Muscle layer of colon (tissue), 2 donors: ENCODE results near the gene PRRT1B.

Source experiments
- H3K27ac ChIP-seq: one replicate; pipeline ENCODE4 v1.7.0; 2013; ENCODE audit warnings: low read depth, mild to moderate bottlenecking, low read length, moderate library complexity
- H3K27me3 ChIP-seq, 2 donors: one replicate each; pipeline ENCODE4 v1.7.0; 2013; ENCODE audit warnings: low read length in 2 of 2, mild to moderate bottlenecking in 2 of 2; ENCODE audit not compliant: insufficient read depth in 2 of 2, control insufficient read depth in 1 of 2
- H3K36me3 ChIP-seq: one replicate; pipeline ENCODE4 v1.7.0; 2013; ENCODE audit warnings: mild to moderate bottlenecking, low read length; ENCODE audit not compliant: insufficient read depth
- H3K4me1 ChIP-seq: one replicate; pipeline ENCODE4 v1.7.0; 2013; ENCODE audit warnings: mild to moderate bottlenecking, low read length; ENCODE audit not compliant: insufficient read depth
- H3K4me3 ChIP-seq, 2 donors: one replicate each; pipeline ENCODE4 v1.7.0; 2013; ENCODE audit warnings: low read length in 2 of 2, low read depth in 1 of 2, mild to moderate bottlenecking in 1 of 2, moderate library complexity in 1 of 2
- H3K9ac ChIP-seq: one replicate; pipeline ENCODE4 v1.7.0; 2013; ENCODE audit warnings: low read length
- H3K9me3 ChIP-seq: one replicate; pipeline ENCODE4 v1.7.0; 2013; ENCODE audit warnings: mild to moderate bottlenecking, low read length
- donor health status: abdominal sarcoma.
- donor health status: Adenocarcinoma of cecum.

Gene PRRT1B

GRCh38 chr9:131577005-131578000 is 32.0 kb downstream of the PRRT1B start:
- no peak overlapping the region for H3K4me3 ChIP-seq

GRCh38 chr9:131578021-131578420 is 32.7 kb downstream of the PRRT1B start:
- no peak overlapping the region for H3K9ac ChIP-seq

More at GRCh38 chr9:131577005-131578000, 32.0 kb downstream of the PRRT1B start:
- Histone ChIP-seq H3K27me3 (no peaks in the 10 kb centered on the region), H3K36me3 (peaks cover 35% of the 10 kb centered on the region), H3K9me3 (no peaks in the 10 kb centered on the region), H3K27ac (no peak overlapping the region), H3K9ac (no peak overlapping the region), H3K4me1 (peaks cover 14% of the 10 kb centered on the region)

GRCh38 chr9:131578731-131579504 is 33.6 kb downstream of the PRRT1B start:
- no peak overlapping the region for H3K27ac ChIP-seq
- no peaks in the 10 kb centered on the region for H3K27me3 ChIP-seq
- H3K9ac ChIP-seq = no peak overlapping the region

More at GRCh38 chr9:131578021-131578420, 32.7 kb downstream of the PRRT1B start:
- H3K9me3 ChIP-seq = no peaks in the 10 kb centered on the region
- H3K4me3 ChIP-seq = no peak overlapping the region
- peaks cover 14% of the 10 kb centered on the region for H3K4me1 ChIP-seq
- H3K36me3 ChIP-seq = peaks cover 41% of the 10 kb centered on the region
- no peaks in the 10 kb centered on the region for H3K27me3 ChIP-seq
- no peak overlapping the region for H3K27ac ChIP-seq

GRCh38 chr9:131579789-131580211 is 34.5 kb downstream of the PRRT1B start:
- Histone ChIP-seq H3K4me3 (no peak overlapping the region), H3K9me3 (no peaks in the 10 kb centered on the region), H3K36me3 (peaks cover 59% of the 10 kb centered on the region), H3K27ac (no peak overlapping the region), H3K27me3 (no peaks in the 10 kb centered on the region), H3K4me1 (peaks cover 14% of the 10 kb centered on the region), H3K9ac (no peak overlapping the region)

More at GRCh38 chr9:131578731-131579504, 33.6 kb downstream of the PRRT1B start:
- Histone ChIP-seq H3K4me3 (no peak overlapping the region), H3K9me3 (no peaks in the 10 kb centered on the region), H3K36me3 (peaks cover 50% of the 10 kb centered on the region), H3K4me1 (peaks cover 14% of the 10 kb centered on the region)

GRCh38 chr9:131580358-131580757 is 35.0 kb downstream of the PRRT1B start:
- peaks cover 14% of the 10 kb centered on the region for H3K4me1 ChIP-seq
- no peak overlapping the region for H3K27ac ChIP-seq
- H3K9me3 ChIP-seq = no peaks in the 10 kb centered on the region
- peaks cover 62% of the 10 kb centered on the region for H3K36me3 ChIP-seq
- no peak overlapping the region for H3K9ac ChIP-seq
- no peak overlapping the region for H3K4me3 ChIP-seq
- no peaks in the 10 kb centered on the region for H3K27me3 ChIP-seq

- no peaks in the 10 kb centered on the region for H3K9me3 ChIP-seq
- H3K4me1 ChIP-seq = peaks cover 14% of the 10 kb centered on the region
- H3K36me3 ChIP-seq = peaks cover 56% of the 10 kb centered on the region
- no peak overlapping the region for H3K9ac ChIP-seq
- no peak overlapping the region for H3K27ac ChIP-seq
- no peak overlapping the region for H3K4me3 ChIP-seq
- no peaks in the 10 kb centered on the region for H3K27me3 ChIP-seq
Observed at GRCh38 chr9:131582056-131582455, 36.7 kb downstream of the PRRT1B start.

- H3K27ac ChIP-seq = no peak overlapping the region
- no peaks in the 10 kb centered on the region for H3K9me3 ChIP-seq
- H3K4me3 ChIP-seq = no peak overlapping the region
- peaks cover 14% of the 10 kb centered on the region for H3K4me1 ChIP-seq
- peaks cover 63% of the 10 kb centered on the region for H3K36me3 ChIP-seq
- no peak overlapping the region for H3K9ac ChIP-seq
- no peaks in the 10 kb centered on the region for H3K27me3 ChIP-seq
Observed at GRCh38 chr9:131582466-131583336, 37.4 kb downstream of the PRRT1B start.

- no peak overlapping the region for H3K9ac ChIP-seq
- peaks cover 69% of the 10 kb centered on the region for H3K36me3 ChIP-seq
- H3K9me3 ChIP-seq = no peaks in the 10 kb centered on the region
- H3K27ac ChIP-seq = no peak overlapping the region
- peaks cover 14% of the 10 kb centered on the region for H3K4me1 ChIP-seq
- H3K4me3 ChIP-seq = no peak overlapping the region
- no peaks in the 10 kb centered on the region for H3K27me3 ChIP-seq
Observed at GRCh38 chr9:131583337-131583645, 38.0 kb downstream of the PRRT1B start.

- H3K4me1 ChIP-seq = peaks cover 14% of the 10 kb centered on the region
- no peak overlapping the region for H3K4me3 ChIP-seq
- no peaks in the 10 kb centered on the region for H3K27me3 ChIP-seq
- no peak overlapping the region for H3K9ac ChIP-seq
- H3K27ac ChIP-seq = no peak overlapping the region
- peaks cover 69% of the 10 kb centered on the region for H3K36me3 ChIP-seq
- H3K9me3 ChIP-seq = no peaks in the 10 kb centered on the region
Observed at GRCh38 chr9:131583836-131584555, 38.7 kb downstream of the PRRT1B start.

- peaks cover 69% of the 10 kb centered on the region for H3K36me3 ChIP-seq
- no peak overlapping the region for H3K27ac ChIP-seq
Observed at GRCh38 chr9:131584858-131585257, 39.5 kb downstream of the PRRT1B start.

More at GRCh38 chr9:131584858-131585257, 39.5 kb downstream of the PRRT1B start:
- no peaks in the 10 kb centered on the region for H3K27me3 ChIP-seq
- no peaks in the 10 kb centered on the region for H3K9me3 ChIP-seq
- H3K4me3 ChIP-seq = no peak overlapping the region
- no peak overlapping the region for H3K9ac ChIP-seq
- H3K4me1 ChIP-seq = peaks cover 8% of the 10 kb centered on the region
